Left ventricle myocardium inferior (tissue), 1 donor: Measurements from ENCODE around the gene ABCD1. TPM values are rescaled to one million over a fixed set of nuclear protein-coding genes. Genes with fewer than 3 reads are reported as not detected.
A peak's percentile ranks its signal among the peaks of the same experiment; 100 is the strongest.
"Not testable (repeated sequence)": the region's sequence is repeated elsewhere in the genome, so short reads cannot be mapped to it uniquely, and the experiment has no call there.

ENCODE experiments used
- DNase-seq: peaks from one replicate; pipeline ENCODE4 v3.0.0-alpha.2; 2020
- H3K27ac ChIP-seq: fragments of 200-600 bp; replicated peaks from 2 replicates; pipeline ENCODE4 v1.8.0; 2021
- H3K27me3 ChIP-seq: fragments of 200-600 bp; 2 replicates; pipeline ENCODE4 v1.8.0; 2021; ENCODE audit warnings: low read depth
- H3K36me3 ChIP-seq: fragments of 200-600 bp; 2 replicates; pipeline ENCODE4 v1.8.0; 2021
- H3K4me1 ChIP-seq: fragments of 200-600 bp; 2 replicates; pipeline ENCODE4 v1.8.0; 2021
- H3K4me3 ChIP-seq: fragments of 200-600 bp; 2 replicates; pipeline ENCODE4 v1.8.0; 2021; ENCODE audit warnings: mild to moderate bottlenecking, moderate library complexity
- H3K9me3 ChIP-seq: fragments of 200-600 bp; replicated peaks from 2 replicates; pipeline ENCODE4 v1.8.0; 2021
- intact Hi-C: fragments of 100-400 bp; cut with micrococcal nuclease; formaldehyde crosslinking; loops from one replicate; pipeline ENCODE4 v1.11.0; 2022
- total RNA-seq: library from RNA; stranded (reverse); fragmentation: NEBNext Ultra II Directional; extraction: Animal tissue kit (Norgen Biotek cat#: 25700); gene quantifications from one replicate; pipeline ENCODE4 v1.2.1, GENCODE V29; 2021
- TF ChIP-seq, protein P1 (sequence below): fragments of 200-600 bp; IDR thresholded peaks from 2 replicates; pipeline ENCODE4 v1.8.0; 2021; ENCODE audit warnings: antibody characterized with exemption, mild to moderate bottlenecking, borderline replicate concordance
- donor health status: DM: no; HTN: yes; CAD: no; lungs with severe emphysema.

ABCD1 gene
- total RNA-seq, 1 donor from 2014 or later: 16.0 TPM

DNA sequence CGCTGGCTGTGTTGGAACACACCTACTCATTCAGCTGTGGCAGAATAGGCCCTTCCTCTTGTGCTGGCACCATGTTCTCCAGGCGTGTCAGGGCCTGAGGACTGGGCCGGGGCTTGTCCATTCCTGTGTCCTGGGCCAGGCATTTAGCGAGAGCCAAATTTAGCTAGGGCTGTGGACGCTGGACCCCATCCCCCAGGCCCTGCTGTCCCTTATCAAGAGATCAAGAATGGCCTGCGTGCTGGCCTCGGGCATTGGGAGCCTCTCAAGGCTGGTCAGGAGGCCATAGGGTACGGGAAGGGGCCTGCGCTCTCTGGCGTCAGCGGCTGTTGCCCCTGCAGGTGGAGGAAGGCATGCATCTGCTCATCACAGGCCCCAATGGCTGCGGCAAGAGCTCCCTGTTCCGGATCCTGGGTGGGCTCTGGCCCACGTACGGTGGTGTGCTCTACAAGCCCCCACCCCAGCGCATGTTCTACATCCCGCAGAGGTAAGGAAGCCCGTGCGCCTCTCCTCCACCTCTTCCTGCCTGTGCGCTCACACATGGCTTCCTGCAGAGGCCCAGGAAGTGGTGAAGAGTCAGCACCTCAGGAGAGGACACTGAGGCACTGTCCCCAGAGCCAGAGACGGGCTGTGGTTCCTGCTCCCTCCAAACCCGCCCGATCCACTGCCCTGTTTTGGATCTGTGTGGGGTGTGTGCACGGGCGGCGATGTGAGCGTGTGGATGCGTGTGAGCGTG is 15.3 kb downstream of the ABCD1 start:
- no peaks in the 10 kb centered on the region for H3K27me3 ChIP-seq
- DNase-seq: no peak
- no peaks in the 10 kb centered on the region for H3K9me3 ChIP-seq
- no peak overlapping the region for H3K27ac ChIP-seq
- no peak overlapping the region for H3K4me3 ChIP-seq
- peaks cover 12% of the 10 kb centered on the region for H3K36me3 ChIP-seq
- TF ChIP-seq, protein P1, sequence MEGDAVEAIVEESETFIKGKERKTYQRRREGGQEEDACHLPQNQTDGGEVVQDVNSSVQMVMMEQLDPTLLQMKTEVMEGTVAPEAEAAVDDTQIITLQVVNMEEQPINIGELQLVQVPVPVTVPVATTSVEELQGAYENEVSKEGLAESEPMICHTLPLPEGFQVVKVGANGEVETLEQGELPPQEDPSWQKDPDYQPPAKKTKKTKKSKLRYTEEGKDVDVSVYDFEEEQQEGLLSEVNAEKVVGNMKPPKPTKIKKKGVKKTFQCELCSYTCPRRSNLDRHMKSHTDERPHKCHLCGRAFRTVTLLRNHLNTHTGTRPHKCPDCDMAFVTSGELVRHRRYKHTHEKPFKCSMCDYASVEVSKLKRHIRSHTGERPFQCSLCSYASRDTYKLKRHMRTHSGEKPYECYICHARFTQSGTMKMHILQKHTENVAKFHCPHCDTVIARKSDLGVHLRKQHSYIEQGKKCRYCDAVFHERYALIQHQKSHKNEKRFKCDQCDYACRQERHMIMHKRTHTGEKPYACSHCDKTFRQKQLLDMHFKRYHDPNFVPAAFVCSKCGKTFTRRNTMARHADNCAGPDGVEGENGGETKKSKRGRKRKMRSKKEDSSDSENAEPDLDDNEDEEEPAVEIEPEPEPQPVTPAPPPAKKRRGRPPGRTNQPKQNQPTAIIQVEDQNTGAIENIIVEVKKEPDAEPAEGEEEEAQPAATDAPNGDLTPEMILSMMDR: no peak
- intact Hi-C loops: no loop called here
- peaks cover 13% of the 10 kb centered on the region for H3K4me1 ChIP-seq

DNA sequence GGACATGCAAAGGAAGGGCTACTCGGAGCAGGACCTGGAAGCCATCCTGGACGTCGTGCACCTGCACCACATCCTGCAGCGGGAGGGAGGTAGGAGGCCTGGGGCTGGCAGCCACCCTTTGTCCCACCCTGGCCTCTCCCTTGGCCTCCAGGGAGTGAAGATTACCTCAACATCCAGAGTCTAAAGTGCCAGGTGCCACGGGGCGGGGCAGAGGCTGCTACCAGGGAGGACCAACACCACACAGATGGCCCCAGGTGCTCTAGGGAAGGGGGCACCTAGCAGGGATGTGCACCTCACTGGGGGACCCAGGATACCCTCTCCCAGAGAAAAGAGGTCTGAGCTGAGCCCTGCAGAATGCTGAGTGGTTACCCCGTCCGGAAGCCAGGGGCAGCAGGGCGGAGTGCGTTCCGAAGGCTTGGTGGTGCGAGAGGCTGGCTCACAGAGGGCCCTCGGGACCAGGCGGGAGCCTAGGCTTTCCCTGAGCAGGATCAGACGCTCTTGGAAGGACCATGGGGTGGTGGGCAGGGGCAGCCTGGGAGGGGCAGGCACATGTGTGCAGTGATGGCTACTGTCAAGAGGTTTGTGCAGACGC is 16.1 kb downstream of the ABCD1 start:
- Histone ChIP-seq H3K4me1 (peaks cover 17% of the 10 kb centered on the region), H3K4me3 (no peak overlapping the region), H3K9me3 (no peaks in the 10 kb centered on the region), H3K27me3 (no peaks in the 10 kb centered on the region), H3K27ac (no peak overlapping the region), H3K36me3 (peaks cover 12% of the 10 kb centered on the region)
- TF ChIP-seq, protein P1: no peak
- intact Hi-C loops: no loop called here
- no peak for DNase-seq

DNA sequence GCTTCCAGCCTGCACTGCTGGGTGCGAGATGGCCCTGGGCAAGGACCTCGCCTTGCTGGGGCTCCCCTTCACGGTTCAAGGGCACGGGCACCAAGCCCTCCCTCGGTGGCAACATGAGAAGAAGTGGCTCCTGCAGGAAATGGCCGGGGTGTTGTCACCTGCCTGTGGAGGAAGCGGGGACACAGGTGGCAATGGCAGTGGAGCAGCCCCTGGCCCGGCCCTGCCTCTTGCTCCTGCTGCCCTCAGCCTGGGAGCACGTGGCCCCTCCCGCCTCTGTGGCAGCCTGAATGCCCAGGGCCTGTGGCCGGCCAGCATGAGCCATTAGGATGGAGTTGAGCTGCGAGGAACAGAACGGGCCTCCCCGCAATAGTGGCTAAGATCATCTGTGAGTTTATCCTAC is 16.8 kb downstream of the ABCD1 start:
- H3K4me3 ChIP-seq: no peak overlapping the region
- H3K36me3 ChIP-seq: peaks cover 9% of the 10 kb centered on the region
- peaks cover 17% of the 10 kb centered on the region for H3K4me1 ChIP-seq
- no peaks in the 10 kb centered on the region for H3K9me3 ChIP-seq
- intact Hi-C loops: no loop called here
- H3K27ac ChIP-seq: no peak overlapping the region
- TF ChIP-seq, protein P1: no peak
- no peak for DNase-seq
- H3K27me3 ChIP-seq: no peaks in the 10 kb centered on the region

DNA sequence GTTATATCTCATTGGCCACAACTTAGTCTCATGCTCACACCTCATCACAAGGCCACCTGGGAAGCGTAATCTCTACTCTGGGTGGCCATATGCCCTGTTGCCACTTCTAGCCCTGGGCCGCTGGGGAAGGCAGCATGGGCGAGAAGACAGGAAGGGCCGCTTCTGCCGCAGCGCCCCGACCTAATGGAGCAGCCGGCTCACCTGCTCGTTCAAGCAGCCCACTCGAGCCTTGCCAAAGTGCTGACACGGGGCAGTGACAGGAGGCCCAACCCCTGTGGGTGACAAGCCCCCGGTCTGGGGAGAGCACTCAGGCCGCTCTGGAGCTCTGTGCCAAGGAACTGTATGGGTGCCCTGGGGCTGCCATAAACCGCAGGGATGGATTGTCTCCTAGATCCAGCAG is 17.5 kb downstream of the ABCD1 start:
- H3K4me3 ChIP-seq, H3K27me3 ChIP-seq, DNase-seq, intact Hi-C loops, H3K27ac ChIP-seq, H3K9me3 ChIP-seq, H3K36me3 ChIP-seq: not testable (repeated sequence)
- peaks cover 17% of the 10 kb centered on the region for H3K4me1 ChIP-seq

DNA sequence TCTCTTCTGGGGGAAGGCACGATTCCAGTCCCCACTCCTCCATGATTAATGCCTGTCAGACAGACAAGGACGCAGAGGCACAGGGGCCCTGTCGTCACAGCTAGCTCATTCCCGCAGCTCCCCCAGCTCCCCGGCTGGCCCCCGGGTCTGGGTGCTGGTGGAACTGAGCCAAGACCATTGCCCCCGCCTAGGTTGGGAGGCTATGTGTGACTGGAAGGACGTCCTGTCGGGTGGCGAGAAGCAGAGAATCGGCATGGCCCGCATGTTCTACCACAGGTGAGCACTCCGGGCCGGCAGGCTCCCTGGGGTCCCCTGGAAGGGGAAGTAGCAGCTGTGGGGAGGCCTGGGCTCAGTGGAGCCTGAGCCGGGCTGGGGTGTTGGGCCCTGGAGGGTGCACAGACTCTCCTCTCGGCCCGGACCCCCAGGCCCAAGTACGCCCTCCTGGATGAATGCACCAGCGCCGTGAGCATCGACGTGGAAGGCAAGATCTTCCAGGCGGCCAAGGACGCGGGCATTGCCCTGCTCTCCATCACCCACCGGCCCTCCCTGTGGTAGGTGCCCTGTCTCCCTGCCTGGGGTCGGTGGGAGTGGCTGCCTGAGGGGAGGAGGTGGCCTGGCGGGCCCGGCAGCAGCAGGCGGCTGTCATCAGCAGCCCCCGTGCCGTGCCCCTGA is 18.3 kb downstream of the ABCD1 start:
- not testable (repeated sequence) for H3K27me3 ChIP-seq

DNA sequence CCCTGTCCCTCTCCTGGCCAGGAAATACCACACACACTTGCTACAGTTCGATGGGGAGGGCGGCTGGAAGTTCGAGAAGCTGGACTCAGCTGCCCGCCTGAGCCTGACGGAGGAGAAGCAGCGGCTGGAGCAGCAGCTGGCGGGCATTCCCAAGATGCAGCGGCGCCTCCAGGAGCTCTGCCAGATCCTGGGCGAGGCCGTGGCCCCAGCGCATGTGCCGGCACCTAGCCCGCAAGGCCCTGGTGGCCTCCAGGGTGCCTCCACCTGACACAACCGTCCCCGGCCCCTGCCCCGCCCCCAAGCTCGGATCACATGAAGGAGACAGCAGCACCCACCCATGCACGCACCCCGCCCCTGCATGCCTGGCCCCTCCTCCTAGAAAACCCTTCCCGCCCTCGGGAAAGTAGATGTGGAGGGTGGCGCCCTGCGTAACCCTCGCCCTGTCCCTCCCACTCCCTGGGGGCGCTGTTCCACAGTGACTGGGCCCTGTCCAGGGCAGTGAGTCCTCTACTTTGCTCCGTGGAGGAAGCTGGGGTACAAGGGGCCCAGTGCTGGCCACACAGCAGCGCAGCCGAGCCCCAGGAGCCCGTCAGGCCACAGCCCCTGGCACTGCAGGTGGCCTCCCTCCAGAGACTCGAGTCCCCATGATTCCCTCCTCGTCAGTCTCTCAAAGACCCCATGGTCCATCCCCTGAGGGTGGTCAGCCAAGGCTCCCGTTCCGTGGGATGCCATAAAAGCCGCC is 19.0 kb downstream of the ABCD1 start:
- H3K27ac ChIP-seq, H3K9me3 ChIP-seq, intact Hi-C loops, H3K36me3 ChIP-seq, H3K27me3 ChIP-seq: not testable (repeated sequence)
- Histone ChIP-seq H3K4me1 (peaks cover 17% of the 10 kb centered on the region), H3K4me3 (peak overlapping the region; percentile 27)
- peak; percentile 52 for DNase-seq

More for the DNA sequence above, 18.3 kb downstream of the ABCD1 start:
- H3K4me3 ChIP-seq, intact Hi-C loops, H3K36me3 ChIP-seq, H3K27ac ChIP-seq, H3K9me3 ChIP-seq, DNase-seq: not testable (repeated sequence)
- peaks cover 17% of the 10 kb centered on the region for H3K4me1 ChIP-seq
